Sigmoid colon (tissue), 3 donors: ENCODE results near the gene GPN2.

Experiments used
- POLR2A ChIP-seq, 2 donors: fragments of 450-650 bp; IDR thresholded peaks; one replicate each; pipeline ENCODE4 v1.6.1; 2016; ENCODE audit warnings: antibody characterized with exemption in 2 of 2, mild to moderate bottlenecking in 2 of 2, moderate library complexity in 2 of 2
- TF ChIP-seq, protein P1 (sequence below), 4 experiments: fragments of 450-650 bp in 3 of 4; fragments of 200-600 bp in 1 of 4; IDR thresholded peaks; one replicate each; pipeline ENCODE4 v1.5.1; 2016 to 2019; ENCODE audit warnings: antibody characterized with exemption in 4 of 4, mild to moderate bottlenecking in 3 of 4, moderate library complexity in 2 of 4

- no peak for TF ChIP-seq POLR2A (IDR thresholded peaks at IDR 0.05)
- TF ChIP-seq, protein P1, sequence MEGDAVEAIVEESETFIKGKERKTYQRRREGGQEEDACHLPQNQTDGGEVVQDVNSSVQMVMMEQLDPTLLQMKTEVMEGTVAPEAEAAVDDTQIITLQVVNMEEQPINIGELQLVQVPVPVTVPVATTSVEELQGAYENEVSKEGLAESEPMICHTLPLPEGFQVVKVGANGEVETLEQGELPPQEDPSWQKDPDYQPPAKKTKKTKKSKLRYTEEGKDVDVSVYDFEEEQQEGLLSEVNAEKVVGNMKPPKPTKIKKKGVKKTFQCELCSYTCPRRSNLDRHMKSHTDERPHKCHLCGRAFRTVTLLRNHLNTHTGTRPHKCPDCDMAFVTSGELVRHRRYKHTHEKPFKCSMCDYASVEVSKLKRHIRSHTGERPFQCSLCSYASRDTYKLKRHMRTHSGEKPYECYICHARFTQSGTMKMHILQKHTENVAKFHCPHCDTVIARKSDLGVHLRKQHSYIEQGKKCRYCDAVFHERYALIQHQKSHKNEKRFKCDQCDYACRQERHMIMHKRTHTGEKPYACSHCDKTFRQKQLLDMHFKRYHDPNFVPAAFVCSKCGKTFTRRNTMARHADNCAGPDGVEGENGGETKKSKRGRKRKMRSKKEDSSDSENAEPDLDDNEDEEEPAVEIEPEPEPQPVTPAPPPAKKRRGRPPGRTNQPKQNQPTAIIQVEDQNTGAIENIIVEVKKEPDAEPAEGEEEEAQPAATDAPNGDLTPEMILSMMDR (IDR thresholded peaks at IDR 0.05): no peak
Measured at GRCh38 chr1:26827663-26828062, 62.4 kb downstream of the GPN2 start.
